ENCODE measurements around the gene RSRP1. TPM values are rescaled to one million over a fixed set of nuclear protein-coding genes. Genes with fewer than 3 reads are reported as not detected.

RSRP1 gene
- total and polyA plus RNA-seq, 2 of the 13 experiments (the other 11 are each of a cell fraction or from before 2014, with no cell fraction given), result 43.9 to 52.8 TPM

DNA sequence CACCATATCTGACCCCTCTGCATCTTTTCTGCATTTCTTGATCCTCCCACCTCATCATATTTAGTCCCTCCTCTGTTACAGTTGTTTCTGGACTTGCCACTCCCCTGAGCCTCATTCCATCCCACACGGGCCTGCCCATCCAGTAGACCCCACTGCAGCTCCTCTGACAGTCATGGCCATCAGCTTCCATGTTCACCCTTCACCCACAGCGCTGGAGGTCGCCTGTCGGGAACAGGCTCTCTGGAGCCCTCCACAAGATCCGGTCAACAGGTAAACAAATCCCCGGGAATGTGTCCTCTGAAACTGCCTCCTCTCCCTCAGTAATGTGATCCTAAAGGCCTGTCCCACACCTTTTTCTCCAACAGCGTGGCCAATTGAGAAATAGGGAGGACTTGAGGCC lies 46.2 kb downstream of the RSRP1 start (continued):
- TF ChIP-seq, protein P1, sequence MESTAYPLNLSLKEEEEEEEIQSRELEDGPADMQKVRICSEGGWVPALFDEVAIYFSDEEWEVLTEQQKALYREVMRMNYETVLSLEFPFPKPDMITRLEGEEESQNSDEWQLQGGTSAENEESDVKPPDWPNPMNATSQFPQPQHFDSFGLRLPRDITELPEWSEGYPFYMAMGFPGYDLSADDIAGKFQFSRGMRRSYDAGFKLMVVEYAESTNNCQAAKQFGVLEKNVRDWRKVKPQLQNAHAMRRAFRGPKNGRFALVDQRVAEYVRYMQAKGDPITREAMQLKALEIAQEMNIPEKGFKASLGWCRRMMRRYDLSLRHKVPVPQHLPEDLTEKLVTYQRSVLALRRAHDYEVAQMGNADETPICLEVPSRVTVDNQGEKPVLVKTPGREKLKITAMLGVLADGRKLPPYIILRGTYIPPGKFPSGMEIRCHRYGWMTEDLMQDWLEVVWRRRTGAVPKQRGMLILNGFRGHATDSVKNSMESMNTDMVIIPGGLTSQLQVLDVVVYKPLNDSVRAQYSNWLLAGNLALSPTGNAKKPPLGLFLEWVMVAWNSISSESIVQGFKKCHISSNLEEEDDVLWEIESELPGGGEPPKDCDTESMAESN (CRISPR knock-in tag; conservative IDR thresholded peaks at IDR 0.05), result no peak
- peak; percentile 40; the same call in 1 of the 2 replicates for TF ChIP-seq PPARG (CRISPR knock-in tag; conservative IDR thresholded peaks at IDR 0.05)

DNA sequence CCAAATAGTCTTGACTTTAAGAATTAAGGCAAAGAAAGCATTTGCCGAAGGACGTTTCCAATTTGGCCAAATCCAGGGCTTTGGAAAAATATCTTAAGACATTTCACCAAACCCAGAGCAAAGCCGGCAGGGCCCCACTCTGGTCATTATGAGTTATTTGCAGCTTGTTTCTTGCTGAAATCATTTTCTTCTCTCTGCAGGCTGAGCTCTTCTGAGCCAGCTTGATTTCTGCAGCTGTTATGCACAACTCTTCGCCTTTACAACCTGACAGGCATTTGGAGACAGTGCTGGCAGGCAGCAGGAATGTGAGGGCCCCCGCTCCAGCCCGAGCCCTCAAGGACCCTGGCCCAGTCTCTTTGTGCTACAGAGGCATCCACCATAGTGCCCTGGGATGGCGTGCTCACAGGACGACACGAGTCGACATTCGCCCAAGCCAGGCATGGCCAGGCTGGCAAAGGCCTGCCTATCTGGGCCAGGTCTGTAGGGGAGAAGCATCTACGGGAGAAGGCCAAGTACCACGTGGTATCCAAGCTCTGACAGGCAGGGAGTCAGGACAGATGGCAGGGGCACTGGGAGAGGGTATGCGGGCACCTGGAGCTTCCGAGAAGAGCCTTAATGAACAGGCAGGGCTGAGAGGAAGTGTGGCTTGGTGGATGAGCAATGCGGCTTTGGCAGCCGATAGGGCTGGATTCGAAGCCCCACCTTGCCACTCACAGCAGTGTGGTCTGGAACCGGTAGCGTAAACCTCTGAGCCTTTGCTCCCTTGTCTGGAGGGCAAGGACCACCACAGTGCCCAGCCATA lies 47.2 kb downstream of the RSRP1 start:
- DNase-seq (ENCODE audit: low spot score), result no peak
- H3K27ac ChIP-seq (ENCODE audit: extremely low read length, insufficient read depth, low read length), result no peak overlapping the region
- H3K79me2 ChIP-seq (ENCODE audit: insufficient read depth, low read length), result no peaks in the 10 kb centered on the region
- ChIA-PET POLR2A (interaction anchor here (2.8 to 5.4 kb wide), 2 partner anchors 32 kb away, joined by 10 to 48 read pairs; partner anchors contain the start of gene SYF2), CTCF (ENCODE audit: low intra/inter-chr PET ratio, low total read pairs) (no interaction called here)
- no peaks in the 10 kb centered on the region for H3K27me3 ChIP-seq (ENCODE audit: control insufficient read depth in 1 of 2, insufficient read depth in 2 of 2, low read length in 2 of 2)
- no peak overlapping the region for H3K9ac ChIP-seq (ENCODE audit: insufficient read depth, low read depth, low read length)
- H4K20me1 ChIP-seq (ENCODE audit: insufficient read depth, low read length), result no peaks in the 10 kb centered on the region
- ATAC-seq, result no peak
- no peak overlapping the region for H3K4me3 ChIP-seq (replicated peaks in 1 of 3; ENCODE audit: insufficient read depth in 1 of 3, low read depth in 2 of 3, low read length in 3 of 3)
- H3K4me2 ChIP-seq (ENCODE audit: low read depth, low read length), result no peak overlapping the region
- in situ Hi-C loops (cut with HindIII; ENCODE audit: extremely low pct_ligation_motif_present, low pct_unique_long_range_greater_than_20kb), result loop anchor here (5.0 kb wide), 1 partner anchor 33 kb away; no protein-coding TSS in a partner anchor
- FAIRE-seq, result no peak
- H3K9me3 ChIP-seq (ENCODE audit: low read length), result no peaks in the 10 kb centered on the region
- no peak overlapping the region for H2AFZ ChIP-seq (ENCODE audit: low read length)
- no peaks in the 10 kb centered on the region for H3K36me3 ChIP-seq (replicated peaks in 1 of 2; ENCODE audit: control insufficient read depth in 1 of 2, insufficient read depth in 2 of 2, low read length in 2 of 2)
- no TSS peak for BruUV-seq (replicated peaks)
- TF ChIP-seq, protein P2, sequence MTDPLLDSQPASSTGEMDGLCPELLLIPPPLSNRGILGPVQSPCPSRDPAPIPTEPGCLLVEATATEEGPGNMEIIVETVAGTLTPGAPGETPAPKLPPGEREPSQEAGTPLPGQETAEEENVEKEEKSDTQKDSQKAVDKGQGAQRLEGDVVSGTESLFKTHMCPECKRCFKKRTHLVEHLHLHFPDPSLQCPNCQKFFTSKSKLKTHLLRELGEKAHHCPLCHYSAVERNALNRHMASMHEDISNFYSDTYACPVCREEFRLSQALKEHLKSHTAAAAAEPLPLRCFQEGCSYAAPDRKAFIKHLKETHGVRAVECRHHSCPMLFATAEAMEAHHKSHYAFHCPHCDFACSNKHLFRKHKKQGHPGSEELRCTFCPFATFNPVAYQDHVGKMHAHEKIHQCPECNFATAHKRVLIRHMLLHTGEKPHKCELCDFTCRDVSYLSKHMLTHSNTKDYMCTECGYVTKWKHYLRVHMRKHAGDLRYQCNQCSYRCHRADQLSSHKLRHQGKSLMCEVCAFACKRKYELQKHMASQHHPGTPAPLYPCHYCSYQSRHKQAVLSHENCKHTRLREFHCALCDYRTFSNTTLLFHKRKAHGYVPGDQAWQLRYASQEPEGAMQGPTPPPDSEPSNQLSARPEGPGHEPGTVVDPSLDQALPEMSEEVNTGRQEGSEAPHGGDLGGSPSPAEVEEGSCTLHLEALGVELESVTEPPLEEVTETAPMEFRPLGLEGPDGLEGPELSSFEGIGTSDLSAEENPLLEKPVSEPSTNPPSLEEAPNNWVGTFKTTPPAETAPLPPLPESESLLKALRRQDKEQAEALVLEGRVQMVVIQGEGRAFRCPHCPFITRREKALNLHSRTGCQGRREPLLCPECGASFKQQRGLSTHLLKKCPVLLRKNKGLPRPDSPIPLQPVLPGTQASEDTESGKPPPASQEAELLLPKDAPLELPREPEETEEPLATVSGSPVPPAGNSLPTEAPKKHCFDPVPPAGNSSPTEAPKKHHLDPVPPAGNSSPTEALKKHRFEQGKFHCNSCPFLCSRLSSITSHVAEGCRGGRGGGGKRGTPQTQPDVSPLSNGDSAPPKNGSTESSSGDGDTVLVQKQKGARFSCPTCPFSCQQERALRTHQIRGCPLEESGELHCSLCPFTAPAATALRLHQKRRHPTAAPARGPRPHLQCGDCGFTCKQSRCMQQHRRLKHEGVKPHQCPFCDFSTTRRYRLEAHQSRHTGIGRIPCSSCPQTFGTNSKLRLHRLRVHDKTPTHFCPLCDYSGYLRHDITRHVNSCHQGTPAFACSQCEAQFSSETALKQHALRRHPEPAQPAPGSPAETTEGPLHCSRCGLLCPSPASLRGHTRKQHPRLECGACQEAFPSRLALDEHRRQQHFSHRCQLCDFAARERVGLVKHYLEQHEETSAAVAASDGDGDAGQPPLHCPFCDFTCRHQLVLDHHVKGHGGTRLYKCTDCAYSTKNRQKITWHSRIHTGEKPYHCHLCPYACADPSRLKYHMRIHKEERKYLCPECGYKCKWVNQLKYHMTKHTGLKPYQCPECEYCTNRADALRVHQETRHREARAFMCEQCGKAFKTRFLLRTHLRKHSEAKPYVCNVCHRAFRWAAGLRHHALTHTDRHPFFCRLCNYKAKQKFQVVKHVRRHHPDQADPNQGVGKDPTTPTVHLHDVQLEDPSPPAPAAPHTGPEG (CRISPR knock-in tag; IDR thresholded peaks at IDR 0.05), result no peak
- TF ChIP-seq, protein P3, sequence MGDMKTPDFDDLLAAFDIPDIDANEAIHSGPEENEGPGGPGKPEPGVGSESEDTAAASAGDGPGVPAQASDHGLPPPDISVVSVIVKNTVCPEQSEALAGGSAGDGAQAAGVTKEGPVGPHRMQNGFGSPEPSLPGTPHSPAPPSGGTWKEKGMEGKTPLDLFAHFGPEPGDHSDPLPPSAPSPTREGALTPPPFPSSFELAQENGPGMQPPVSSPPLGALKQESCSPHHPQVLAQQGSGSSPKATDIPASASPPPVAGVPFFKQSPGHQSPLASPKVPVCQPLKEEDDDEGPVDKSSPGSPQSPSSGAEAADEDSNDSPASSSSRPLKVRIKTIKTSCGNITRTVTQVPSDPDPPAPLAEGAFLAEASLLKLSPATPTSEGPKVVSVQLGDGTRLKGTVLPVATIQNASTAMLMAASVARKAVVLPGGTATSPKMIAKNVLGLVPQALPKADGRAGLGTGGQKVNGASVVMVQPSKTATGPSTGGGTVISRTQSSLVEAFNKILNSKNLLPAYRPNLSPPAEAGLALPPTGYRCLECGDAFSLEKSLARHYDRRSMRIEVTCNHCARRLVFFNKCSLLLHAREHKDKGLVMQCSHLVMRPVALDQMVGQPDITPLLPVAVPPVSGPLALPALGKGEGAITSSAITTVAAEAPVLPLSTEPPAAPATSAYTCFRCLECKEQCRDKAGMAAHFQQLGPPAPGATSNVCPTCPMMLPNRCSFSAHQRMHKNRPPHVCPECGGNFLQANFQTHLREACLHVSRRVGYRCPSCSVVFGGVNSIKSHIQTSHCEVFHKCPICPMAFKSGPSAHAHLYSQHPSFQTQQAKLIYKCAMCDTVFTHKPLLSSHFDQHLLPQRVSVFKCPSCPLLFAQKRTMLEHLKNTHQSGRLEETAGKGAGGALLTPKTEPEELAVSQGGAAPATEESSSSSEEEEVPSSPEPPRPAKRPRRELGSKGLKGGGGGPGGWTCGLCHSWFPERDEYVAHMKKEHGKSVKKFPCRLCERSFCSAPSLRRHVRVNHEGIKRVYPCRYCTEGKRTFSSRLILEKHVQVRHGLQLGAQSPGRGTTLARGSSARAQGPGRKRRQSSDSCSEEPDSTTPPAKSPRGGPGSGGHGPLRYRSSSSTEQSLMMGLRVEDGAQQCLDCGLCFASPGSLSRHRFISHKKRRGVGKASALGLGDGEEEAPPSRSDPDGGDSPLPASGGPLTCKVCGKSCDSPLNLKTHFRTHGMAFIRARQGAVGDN (CRISPR knock-in tag; IDR thresholded peaks at IDR 0.05), result peak; percentile 33; the same call in 1 of the 2 replicates
- TF ChIP-seq, protein P4, sequence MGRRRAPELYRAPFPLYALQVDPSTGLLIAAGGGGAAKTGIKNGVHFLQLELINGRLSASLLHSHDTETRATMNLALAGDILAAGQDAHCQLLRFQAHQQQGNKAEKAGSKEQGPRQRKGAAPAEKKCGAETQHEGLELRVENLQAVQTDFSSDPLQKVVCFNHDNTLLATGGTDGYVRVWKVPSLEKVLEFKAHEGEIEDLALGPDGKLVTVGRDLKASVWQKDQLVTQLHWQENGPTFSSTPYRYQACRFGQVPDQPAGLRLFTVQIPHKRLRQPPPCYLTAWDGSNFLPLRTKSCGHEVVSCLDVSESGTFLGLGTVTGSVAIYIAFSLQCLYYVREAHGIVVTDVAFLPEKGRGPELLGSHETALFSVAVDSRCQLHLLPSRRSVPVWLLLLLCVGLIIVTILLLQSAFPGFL (CRISPR knock-in tag; IDR thresholded peaks at IDR 0.05), result no peak
- WGBS (ENCODE audit: low lambda C conversion rate), result 93% methylated on average over 16 of the region's 20 CpGs
- intact Hi-C loops (cut with micrococcal nuclease; ENCODE audit: unreplicated experiment), result no loop called here
- peaks cover 68% of the 10 kb centered on the region for H3K4me1 ChIP-seq (ENCODE audit: insufficient read depth, low read length)
